Mesendoderm (in vitro differentiated cells): Measurements from ENCODE around the gene CCDC9B.

Experiments used
- DNase-seq: peaks from one replicate; pipeline ENCODE4 v3.0.0; 2013
- H2AK5ac ChIP-seq: 2 replicates; pipeline ENCODE4 v1.6.1; 2013; ENCODE audit warnings: low read length, inconsistent platforms
- H2BK120ac ChIP-seq: 2 replicates; pipeline ENCODE4 v1.6.1; 2013; ENCODE audit warnings: low read depth, mild to moderate bottlenecking, low read length, moderate library complexity, mixed read lengths
- H2BK15ac ChIP-seq: replicated peaks from 2 replicates; pipeline ENCODE4 v1.6.1; 2013; ENCODE audit warnings: low read depth, mild to moderate bottlenecking, moderate library complexity
- H2BK5ac ChIP-seq: 2 replicates; pipeline ENCODE4 v1.6.1; 2013; ENCODE audit warnings: low read length, inconsistent platforms
- H3K18ac ChIP-seq: 2 replicates; pipeline ENCODE4 v1.6.1; 2013; ENCODE audit warnings: mild to moderate bottlenecking, low read length, mixed read lengths
- H3K23ac ChIP-seq: one replicate; pipeline ENCODE4 v1.6.1; 2013; ENCODE audit warnings: low read length
- H3K27ac ChIP-seq: 2 replicates; pipeline ENCODE4 v1.5.1; 2013; ENCODE audit warnings: low read depth, mild to moderate bottlenecking, inconsistent platforms, low read length, moderate library complexity
- H3K27me3 ChIP-seq: 2 replicates; pipeline ENCODE4 v1.6.1; 2013; ENCODE audit warnings: low read length, control low read depth, mild to moderate bottlenecking, inconsistent platforms; ENCODE audit not compliant: insufficient read depth, poor library complexity
- H3K36me3 ChIP-seq: 2 replicates; pipeline ENCODE4 v1.6.1; 2013; ENCODE audit warnings: low read length, inconsistent platforms; ENCODE audit not compliant: control insufficient read depth, insufficient read depth
- H3K4ac ChIP-seq: one replicate; pipeline ENCODE4 v1.6.1; 2013; ENCODE audit warnings: low read depth, mild to moderate bottlenecking, low read length, moderate library complexity
- H3K4me1 ChIP-seq: 2 replicates; pipeline ENCODE4 v1.6.1; 2013; ENCODE audit warnings: low read depth, low read length, inconsistent platforms; ENCODE audit not compliant: control insufficient read depth
- H3K4me2 ChIP-seq: 2 replicates; pipeline ENCODE4 v1.6.1; 2013; ENCODE audit warnings: low read length
- H3K4me3 ChIP-seq: 2 replicates; pipeline ENCODE4 v1.5.1; 2013; ENCODE audit warnings: mild to moderate bottlenecking, low read length
- H3K56ac ChIP-seq: one replicate; pipeline ENCODE4 v1.6.1; 2013; ENCODE audit warnings: low read length
- H3K79me1 ChIP-seq: 2 replicates; pipeline ENCODE4 v1.6.1; 2013; ENCODE audit warnings: low read length, inconsistent platforms
- H3K79me2 ChIP-seq: 2 replicates; pipeline ENCODE4 v1.6.1; 2013; ENCODE audit warnings: mild to moderate bottlenecking, low read length; ENCODE audit not compliant: control insufficient read depth, insufficient read depth
- H3K9ac ChIP-seq: 2 replicates; pipeline ENCODE4 v1.6.1; 2013; ENCODE audit warnings: low read length, inconsistent platforms
- H4K5ac ChIP-seq: one replicate; pipeline ENCODE4 v1.6.1; 2013; ENCODE audit warnings: low read length
- H4K8ac ChIP-seq: one replicate; pipeline ENCODE4 v1.6.1; 2013; ENCODE audit warnings: low read depth, mild to moderate bottlenecking, control low read depth, low read length, moderate library complexity
- WGBS: extraction: QIAGEN DNeasy Blood & Tissue Kit; methylation state at CpG from one replicate; pipeline ENCODE4 v1.1.7; 2013; ENCODE audit warnings: low lambda C conversion rate, missing lambda C conversion rate; ENCODE audit not compliant: insufficient coverage; ENCODE audit errors: extremely low coverage; 5-methylcytosine and 5-hydroxymethylcytosine counted together

The CCDC9B gene

GRCh38 chr15:40322531-40323238, 18.1 kb downstream of the CCDC9B start:
- no peak overlapping the region for H3K4ac ChIP-seq
- H3K4me3 ChIP-seq = no peak overlapping the region
- peaks cover 13% of the 10 kb centered on the region for H3K4me1 ChIP-seq
- no peak overlapping the region for H4K5ac ChIP-seq
- no peak overlapping the region for H3K56ac ChIP-seq
- H3K27ac ChIP-seq = no peak overlapping the region
- H2BK120ac ChIP-seq = no peak overlapping the region
- DNase-seq = peak; percentile 64
- H3K27me3 ChIP-seq = no peaks in the 10 kb centered on the region
- H3K79me2 ChIP-seq = no peaks in the 10 kb centered on the region
- H3K23ac ChIP-seq = no peak overlapping the region
- H3K4me2 ChIP-seq = peak overlapping the region; percentile 75
- no peak overlapping the region for H3K18ac ChIP-seq
- no peaks in the 10 kb centered on the region for H3K79me1 ChIP-seq
- H3K9ac ChIP-seq = peak overlapping the region; percentile 18
- no peak overlapping the region for H2BK15ac ChIP-seq
- H4K8ac ChIP-seq = no peak overlapping the region
- H3K36me3 ChIP-seq = no peaks in the 10 kb centered on the region
- H2AK5ac ChIP-seq = no peak overlapping the region
- WGBS = no CpG with 5 or more reads among the region's 26 CpGs
- H2BK5ac ChIP-seq = no peak overlapping the region

- no peak overlapping the region for H2BK5ac ChIP-seq
- no peak overlapping the region for H3K27ac ChIP-seq
- H2BK120ac ChIP-seq = no peak overlapping the region
- H3K4me3 ChIP-seq = no peak overlapping the region
- H3K9ac ChIP-seq = no peak overlapping the region
- no peak overlapping the region for H2BK15ac ChIP-seq
- no peak overlapping the region for H4K8ac ChIP-seq
- H3K4ac ChIP-seq = no peak overlapping the region
- H3K4me2 ChIP-seq = no peak overlapping the region
- H4K5ac ChIP-seq = no peak overlapping the region
- H3K18ac ChIP-seq = no peak overlapping the region
- no peak overlapping the region for H2AK5ac ChIP-seq
- no peaks in the 10 kb centered on the region for H3K27me3 ChIP-seq
- H3K79me1 ChIP-seq = no peaks in the 10 kb centered on the region
- H3K36me3 ChIP-seq = no peaks in the 10 kb centered on the region
- no peak overlapping the region for H3K23ac ChIP-seq
- H3K56ac ChIP-seq = no peak overlapping the region
- no peaks in the 10 kb centered on the region for H3K79me2 ChIP-seq
- H3K4me1 ChIP-seq = peaks cover 5% of the 10 kb centered on the region
- no CpG with 5 or more reads among the region's 2 CpGs for WGBS
- DNase-seq = peak; percentile 78
Measured at GRCh38 chr15:40320931-40321371, 19.8 kb downstream of the CCDC9B start.

GRCh38 chr15:40320409-40320808, 20.3 kb downstream of the CCDC9B start:
- Histone ChIP-seq H2BK120ac (no peak overlapping the region), H3K4me1 (peaks cover 5% of the 10 kb centered on the region), H3K4me2 (no peak overlapping the region), H4K8ac (no peak overlapping the region), H3K9ac (no peak overlapping the region), H3K27ac (no peak overlapping the region), H4K5ac (no peak overlapping the region), H3K4me3 (no peak overlapping the region), H3K27me3 (no peaks in the 10 kb centered on the region), H3K18ac (no peak overlapping the region), H3K79me2 (no peaks in the 10 kb centered on the region), H3K56ac (no peak overlapping the region), H3K79me1 (no peaks in the 10 kb centered on the region), H3K23ac (no peak overlapping the region), H2AK5ac (no peak overlapping the region), H2BK15ac (no peak overlapping the region), H3K4ac (no peak overlapping the region), H3K36me3 (no peaks in the 10 kb centered on the region), H2BK5ac (no peak overlapping the region)
- WGBS = no CpG with 5 or more reads among the region's 1 CpG
- DNase-seq = no peak

GRCh38 chr15:40317580-40317979, 23.2 kb downstream of the CCDC9B start:
- no CpG with 5 or more reads among the region's 4 CpGs for WGBS
- Histone ChIP-seq H3K4ac (no peak overlapping the region), H3K27me3 (no peaks in the 10 kb centered on the region), H3K4me1 (peaks cover 3% of the 10 kb centered on the region), H2AK5ac (no peak overlapping the region), H3K79me2 (no peaks in the 10 kb centered on the region), H3K9ac (no peak overlapping the region), H3K27ac (no peak overlapping the region), H3K23ac (no peak overlapping the region), H3K4me2 (no peak overlapping the region), H3K56ac (no peak overlapping the region), H2BK120ac (no peak overlapping the region), H2BK5ac (no peak overlapping the region), H4K5ac (no peak overlapping the region), H3K4me3 (no peak overlapping the region), H2BK15ac (no peak overlapping the region), H4K8ac (no peak overlapping the region), H3K79me1 (no peaks in the 10 kb centered on the region), H3K36me3 (no peaks in the 10 kb centered on the region), H3K18ac (no peak overlapping the region)
- DNase-seq = no peak

- Histone ChIP-seq H2BK15ac (no peak overlapping the region), H3K27ac (no peak overlapping the region), H3K4me2 (no peak overlapping the region), H2BK5ac (no peak overlapping the region), H3K79me1 (no peaks in the 10 kb centered on the region), H3K4me3 (no peak overlapping the region), H3K18ac (no peak overlapping the region), H4K5ac (no peak overlapping the region), H3K4me1 (no peaks in the 10 kb centered on the region), H3K27me3 (no peaks in the 10 kb centered on the region), H3K23ac (no peak overlapping the region), H4K8ac (no peak overlapping the region), H3K56ac (no peak overlapping the region), H2AK5ac (no peak overlapping the region), H3K9ac (no peak overlapping the region), H3K36me3 (no peaks in the 10 kb centered on the region), H3K79me2 (no peaks in the 10 kb centered on the region), H3K4ac (no peak overlapping the region), H2BK120ac (no peak overlapping the region)
- no peak for DNase-seq
- WGBS = no CpG with 5 or more reads among the region's 3 CpGs
Measured at GRCh38 chr15:40316931-40317330, 23.8 kb downstream of the CCDC9B start.

GRCh38 chr15:40314723-40315276, 25.9 kb downstream of the CCDC9B start:
- no peak overlapping the region for H3K27ac ChIP-seq
- no peak overlapping the region for H3K4me3 ChIP-seq
- no peak overlapping the region for H2BK15ac ChIP-seq
- no peak overlapping the region for H3K4me2 ChIP-seq
- no peaks in the 10 kb centered on the region for H3K79me2 ChIP-seq
- H3K79me1 ChIP-seq = no peaks in the 10 kb centered on the region
- DNase-seq = no peak
- no peak overlapping the region for H2AK5ac ChIP-seq
- H3K4ac ChIP-seq = no peak overlapping the region
- H3K56ac ChIP-seq = no peak overlapping the region
- H4K5ac ChIP-seq = no peak overlapping the region
- no peak overlapping the region for H3K18ac ChIP-seq
- no peaks in the 10 kb centered on the region for H3K4me1 ChIP-seq
- no peak overlapping the region for H2BK5ac ChIP-seq
- no peak overlapping the region for H4K8ac ChIP-seq
- H2BK120ac ChIP-seq = no peak overlapping the region
- no CpG with 5 or more reads among the region's 4 CpGs for WGBS
- H3K27me3 ChIP-seq = no peaks in the 10 kb centered on the region
- H3K9ac ChIP-seq = no peak overlapping the region
- no peaks in the 10 kb centered on the region for H3K36me3 ChIP-seq
- no peak overlapping the region for H3K23ac ChIP-seq
